ENCODE results near the gene ZNF292. TPM values are rescaled to one million over a fixed set of nuclear protein-coding genes. Genes with fewer than 3 reads are reported as not detected.

ZNF292 gene
- total RNA-seq, 1 donor: 39.4 TPM

DNA sequence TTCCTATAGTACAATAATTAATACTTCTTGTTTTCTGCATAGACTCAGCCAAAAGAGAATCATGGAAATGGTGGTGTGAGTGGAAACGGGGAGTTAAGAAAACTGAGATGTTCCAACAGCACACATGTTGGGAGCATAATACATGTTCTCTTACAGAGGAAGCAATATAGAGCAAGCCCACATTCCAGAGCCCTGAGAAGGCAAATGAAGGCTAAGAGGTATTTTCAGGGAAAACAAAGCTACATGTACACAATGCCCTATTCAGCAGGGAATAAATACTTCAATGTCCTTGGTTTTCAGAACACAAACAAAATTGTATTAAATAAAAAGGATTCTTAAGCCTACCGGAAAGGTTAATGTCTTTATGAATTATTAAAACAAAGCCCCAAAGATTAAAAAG is 131.9 kb downstream of the ZNF292 start:
- Histone ChIP-seq H3K4me2 (ENCODE audit: insufficient read depth, low read length) (no peak overlapping the region), H3K36me3 (ENCODE audit: insufficient read depth, low read length) (no peaks in the 10 kb centered on the region), H3K4me1 (ENCODE audit: insufficient read depth, low read length) (no peaks in the 10 kb centered on the region), H3K9me3 (ENCODE audit: low read depth, low read length) (no peaks in the 10 kb centered on the region), H3K27me3 (ENCODE audit: insufficient read depth, low read length) (peaks cover 6% of the 10 kb centered on the region), H3K79me2 (ENCODE audit: insufficient read depth, low read length) (no peaks in the 10 kb centered on the region), H3K27ac (ENCODE audit: low read depth, low read length) (no peak overlapping the region), H2AFZ (ENCODE audit: low read length) (no peak overlapping the region), H4K20me1 (ENCODE audit: insufficient read depth, low read length) (no peaks in the 10 kb centered on the region), H3K4me3 (ENCODE audit: insufficient read depth, low read length) (no peak overlapping the region)
- no peak for DNase-seq (ENCODE audit: insufficient read length, low spot score, missing footprints)
- TF ChIP-seq, protein P1, sequence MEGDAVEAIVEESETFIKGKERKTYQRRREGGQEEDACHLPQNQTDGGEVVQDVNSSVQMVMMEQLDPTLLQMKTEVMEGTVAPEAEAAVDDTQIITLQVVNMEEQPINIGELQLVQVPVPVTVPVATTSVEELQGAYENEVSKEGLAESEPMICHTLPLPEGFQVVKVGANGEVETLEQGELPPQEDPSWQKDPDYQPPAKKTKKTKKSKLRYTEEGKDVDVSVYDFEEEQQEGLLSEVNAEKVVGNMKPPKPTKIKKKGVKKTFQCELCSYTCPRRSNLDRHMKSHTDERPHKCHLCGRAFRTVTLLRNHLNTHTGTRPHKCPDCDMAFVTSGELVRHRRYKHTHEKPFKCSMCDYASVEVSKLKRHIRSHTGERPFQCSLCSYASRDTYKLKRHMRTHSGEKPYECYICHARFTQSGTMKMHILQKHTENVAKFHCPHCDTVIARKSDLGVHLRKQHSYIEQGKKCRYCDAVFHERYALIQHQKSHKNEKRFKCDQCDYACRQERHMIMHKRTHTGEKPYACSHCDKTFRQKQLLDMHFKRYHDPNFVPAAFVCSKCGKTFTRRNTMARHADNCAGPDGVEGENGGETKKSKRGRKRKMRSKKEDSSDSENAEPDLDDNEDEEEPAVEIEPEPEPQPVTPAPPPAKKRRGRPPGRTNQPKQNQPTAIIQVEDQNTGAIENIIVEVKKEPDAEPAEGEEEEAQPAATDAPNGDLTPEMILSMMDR (IDR thresholded peaks at IDR 0.05; ENCODE audit: extremely low read depth, low read depth, low read length): no peak

GRCh38 chr6:87289571-87289970 is 134.2 kb downstream of the ZNF292 start:
- Histone ChIP-seq H3K27ac (ENCODE audit: low read depth, low read length) (no peak overlapping the region), H3K27me3 (ENCODE audit: insufficient read depth, low read length) (peaks cover 6% of the 10 kb centered on the region), H4K20me1 (ENCODE audit: insufficient read depth, low read length) (no peaks in the 10 kb centered on the region), H3K4me3 (ENCODE audit: insufficient read depth, low read length) (no peak overlapping the region), H3K4me1 (ENCODE audit: insufficient read depth, low read length) (no peaks in the 10 kb centered on the region), H3K9me3 (ENCODE audit: low read depth, low read length) (no peaks in the 10 kb centered on the region), H3K36me3 (ENCODE audit: insufficient read depth, low read length) (no peaks in the 10 kb centered on the region), H3K79me2 (ENCODE audit: insufficient read depth, low read length) (no peaks in the 10 kb centered on the region), H3K4me2 (ENCODE audit: insufficient read depth, low read length) (no peak overlapping the region), H2AFZ (ENCODE audit: low read length) (no peak overlapping the region)
- TF ChIP-seq, protein P1 (IDR thresholded peaks at IDR 0.05; ENCODE audit: extremely low read depth, low read depth, low read length): no peak
- no peak for DNase-seq (ENCODE audit: insufficient read length, low spot score, missing footprints)

- TF ChIP-seq, protein P1 (IDR thresholded peaks at IDR 0.05; ENCODE audit: extremely low read depth, low read depth, low read length): no peak
- no peaks in the 10 kb centered on the region for H4K20me1 ChIP-seq (ENCODE audit: insufficient read depth, low read length)
Measured at GRCh38 chr6:87291883-87292282, 136.5 kb downstream of the ZNF292 start.

DNA sequence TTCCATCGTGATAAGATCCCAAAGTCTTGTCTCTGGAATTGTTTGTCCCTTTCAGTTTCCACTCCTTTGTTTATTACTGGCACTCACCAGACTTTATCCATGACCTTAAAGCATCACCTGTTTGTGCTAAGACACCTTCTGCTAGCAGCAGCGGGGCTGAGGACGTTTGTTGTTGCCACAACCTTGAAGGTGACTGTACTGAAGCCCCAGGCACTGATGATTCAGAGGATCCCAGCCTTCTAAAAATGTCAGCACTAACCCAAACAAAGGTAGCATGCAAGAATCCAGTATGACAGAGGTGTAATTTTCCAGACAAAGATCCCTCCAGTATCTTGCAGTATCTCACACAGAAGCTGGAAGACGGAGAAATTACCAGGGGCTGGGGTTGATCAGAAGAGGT is 138.2 kb downstream of the ZNF292 start:
- H4K20me1 ChIP-seq (ENCODE audit: insufficient read depth, low read length): no peaks in the 10 kb centered on the region
- no peak overlapping the region for H3K4me2 ChIP-seq (ENCODE audit: insufficient read depth, low read length)
- no peaks in the 10 kb centered on the region for H3K79me2 ChIP-seq (ENCODE audit: insufficient read depth, low read length)
- TF ChIP-seq, protein P1 (IDR thresholded peaks at IDR 0.05; ENCODE audit: extremely low read depth, low read depth, low read length): no peak
- H3K4me1 ChIP-seq (ENCODE audit: insufficient read depth, low read length): no peaks in the 10 kb centered on the region
- no peaks in the 10 kb centered on the region for H3K36me3 ChIP-seq (ENCODE audit: insufficient read depth, low read length)
- no peaks in the 10 kb centered on the region for H3K9me3 ChIP-seq (ENCODE audit: low read depth, low read length)
- H3K27ac ChIP-seq (ENCODE audit: low read depth, low read length): no peak overlapping the region
- DNase-seq (ENCODE audit: insufficient read length, low spot score, missing footprints): no peak
- H2AFZ ChIP-seq (ENCODE audit: low read length): no peak overlapping the region
- H3K4me3 ChIP-seq (ENCODE audit: insufficient read depth, low read length): no peak overlapping the region
- H3K27me3 ChIP-seq (ENCODE audit: insufficient read depth, low read length): no peaks in the 10 kb centered on the region

More at GRCh38 chr6:87291883-87292282, 136.5 kb downstream of the ZNF292 start:
- no peak overlapping the region for H2AFZ ChIP-seq (ENCODE audit: low read length)
- no peak overlapping the region for H3K27ac ChIP-seq (ENCODE audit: low read depth, low read length)
- no peaks in the 10 kb centered on the region for H3K79me2 ChIP-seq (ENCODE audit: insufficient read depth, low read length)
- no peak overlapping the region for H3K4me2 ChIP-seq (ENCODE audit: insufficient read depth, low read length)
- H3K27me3 ChIP-seq (ENCODE audit: insufficient read depth, low read length): peaks cover 2% of the 10 kb centered on the region
- H3K36me3 ChIP-seq (ENCODE audit: insufficient read depth, low read length): no peaks in the 10 kb centered on the region
- no peak overlapping the region for H3K4me3 ChIP-seq (ENCODE audit: insufficient read depth, low read length)
- H3K9me3 ChIP-seq (ENCODE audit: low read depth, low read length): no peaks in the 10 kb centered on the region
- no peaks in the 10 kb centered on the region for H3K4me1 ChIP-seq (ENCODE audit: insufficient read depth, low read length)
- DNase-seq (ENCODE audit: insufficient read length, low spot score, missing footprints): no peak
